ENCODE data around the gene NEK7.

GRCh38 chr1:198265073-198265661 is 108.4 kb downstream of the NEK7 start:
- TF ChIP-seq POLR2A (IDR thresholded peaks at IDR 0.05; ENCODE audit: low read length) (no peak), GATA1 (IDR thresholded peaks at IDR 0.05; ENCODE audit: low read depth, low read length) (no peak)
